ENCODE data around the gene MRGPRX2. TPM values are rescaled to one million over a fixed set of nuclear protein-coding genes. Genes with fewer than 3 reads are reported as not detected.

MRGPRX2 gene
- total and polyA plus RNA-seq, 2 donors (not counting 1 experiment from before 2014, with no cell fraction given): not detected

DNA sequence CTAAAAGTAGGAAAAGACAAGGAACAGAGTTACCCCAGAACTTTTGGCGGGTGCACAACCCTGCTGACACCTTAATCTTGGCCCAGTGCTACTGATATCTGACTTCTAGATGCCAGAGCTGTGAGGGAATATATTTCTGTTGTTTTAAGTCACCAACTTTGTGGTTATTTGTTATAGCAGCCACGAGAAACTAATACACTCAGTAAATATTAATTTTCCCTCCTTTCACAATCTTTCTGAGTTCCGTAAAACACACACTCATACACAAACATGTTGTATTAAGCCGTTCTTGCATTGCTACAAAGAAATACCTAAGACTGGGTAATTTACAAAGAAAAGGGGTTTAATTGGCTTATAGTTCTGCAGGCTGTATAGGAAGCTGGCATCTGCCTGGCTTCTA, 40.4 kb upstream of the MRGPRX2 start:
- Histone ChIP-seq H4K20me1 (ENCODE audit: control insufficient read depth, extremely low read depth, insufficient read depth, low read length) (no peaks in the 10 kb centered on the region), H3K9ac (ENCODE audit: insufficient read depth, low read length) (no peak overlapping the region), H3K4me3 (replicated peaks in 1 of 4; ENCODE audit: control extremely low read depth in 1 of 4, insufficient read depth in 1 of 4, low read depth in 3 of 4, low read length in 4 of 4) (no peak overlapping the region), H3K79me2 (ENCODE audit: control insufficient read depth, insufficient read depth, low read length) (no peaks in the 10 kb centered on the region), H2AFZ (ENCODE audit: low read length) (no peak overlapping the region), H3K4me2 (ENCODE audit: extremely low read depth, insufficient read depth, low read length) (no peak overlapping the region), H3K9me3 (ENCODE audit: control insufficient read depth, insufficient read depth, low read depth, low read length) (no peaks in the 10 kb centered on the region), H3K36me3 (ENCODE audit: control insufficient read depth, insufficient read depth, low read length) (no peaks in the 10 kb centered on the region), H3K27ac (ENCODE audit: insufficient read depth, low read length) (no peak overlapping the region), H3K27me3 (ENCODE audit: control insufficient read depth, insufficient read depth, low read length) (peaks cover 13% of the 10 kb centered on the region), H3K4me1 (ENCODE audit: control insufficient read depth, extremely low read depth, insufficient read depth, low read length) (no peaks in the 10 kb centered on the region)
- no peak for DNase-seq (ENCODE audit: low read depth in 2 of 2)
- TF ChIP-seq, protein P1, sequence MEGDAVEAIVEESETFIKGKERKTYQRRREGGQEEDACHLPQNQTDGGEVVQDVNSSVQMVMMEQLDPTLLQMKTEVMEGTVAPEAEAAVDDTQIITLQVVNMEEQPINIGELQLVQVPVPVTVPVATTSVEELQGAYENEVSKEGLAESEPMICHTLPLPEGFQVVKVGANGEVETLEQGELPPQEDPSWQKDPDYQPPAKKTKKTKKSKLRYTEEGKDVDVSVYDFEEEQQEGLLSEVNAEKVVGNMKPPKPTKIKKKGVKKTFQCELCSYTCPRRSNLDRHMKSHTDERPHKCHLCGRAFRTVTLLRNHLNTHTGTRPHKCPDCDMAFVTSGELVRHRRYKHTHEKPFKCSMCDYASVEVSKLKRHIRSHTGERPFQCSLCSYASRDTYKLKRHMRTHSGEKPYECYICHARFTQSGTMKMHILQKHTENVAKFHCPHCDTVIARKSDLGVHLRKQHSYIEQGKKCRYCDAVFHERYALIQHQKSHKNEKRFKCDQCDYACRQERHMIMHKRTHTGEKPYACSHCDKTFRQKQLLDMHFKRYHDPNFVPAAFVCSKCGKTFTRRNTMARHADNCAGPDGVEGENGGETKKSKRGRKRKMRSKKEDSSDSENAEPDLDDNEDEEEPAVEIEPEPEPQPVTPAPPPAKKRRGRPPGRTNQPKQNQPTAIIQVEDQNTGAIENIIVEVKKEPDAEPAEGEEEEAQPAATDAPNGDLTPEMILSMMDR (conservative IDR thresholded peaks at IDR 0.05 in 1 of 2, IDR thresholded peaks at IDR 0.05 in 1 of 2; ENCODE audit: low read depth in 1 of 2, low read length in 2 of 2): no peak
- TF ChIP-seq EZH2 (IDR thresholded peaks at IDR 0.05; ENCODE audit: low read length, missing control alignments): no peak

DNA sequence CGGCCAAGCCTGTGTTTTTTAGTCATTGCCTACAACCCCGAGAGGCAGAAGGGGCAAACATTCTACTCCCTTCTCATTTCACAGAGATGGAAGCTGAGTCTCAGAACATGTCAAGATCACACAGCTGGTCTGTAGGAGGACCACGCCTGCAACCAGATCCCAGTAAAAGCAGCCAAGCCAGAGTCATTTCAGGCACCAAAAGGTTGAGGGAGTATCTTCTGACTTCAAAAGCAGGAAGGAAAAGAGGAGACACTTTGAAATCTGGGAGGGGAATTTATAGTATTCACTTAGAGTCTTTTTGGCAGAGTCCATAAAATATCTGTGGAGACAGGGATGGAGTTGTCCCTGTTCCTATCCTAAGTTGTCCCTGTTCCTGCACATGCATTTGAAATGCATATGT, 38.6 kb upstream of the MRGPRX2 start:
- Histone ChIP-seq H3K9ac (ENCODE audit: insufficient read depth, low read length) (no peak overlapping the region), H3K9me3 (ENCODE audit: control insufficient read depth, insufficient read depth, low read depth, low read length) (no peaks in the 10 kb centered on the region), H3K27ac (ENCODE audit: insufficient read depth, low read length) (no peak overlapping the region), H3K4me1 (ENCODE audit: control insufficient read depth, extremely low read depth, insufficient read depth, low read length) (no peaks in the 10 kb centered on the region), H3K4me2 (ENCODE audit: extremely low read depth, insufficient read depth, low read length) (no peak overlapping the region), H4K20me1 (ENCODE audit: control insufficient read depth, extremely low read depth, insufficient read depth, low read length) (no peaks in the 10 kb centered on the region), H3K4me3 (replicated peaks in 1 of 4; ENCODE audit: control extremely low read depth in 1 of 4, insufficient read depth in 1 of 4, low read depth in 3 of 4, low read length in 4 of 4) (no peak overlapping the region), H3K79me2 (ENCODE audit: control insufficient read depth, insufficient read depth, low read length) (no peaks in the 10 kb centered on the region), H2AFZ (ENCODE audit: low read length) (no peak overlapping the region), H3K27me3 (ENCODE audit: control insufficient read depth, insufficient read depth, low read length) (peaks cover 2% of the 10 kb centered on the region), H3K36me3 (ENCODE audit: control insufficient read depth, insufficient read depth, low read length) (no peaks in the 10 kb centered on the region)
- TF ChIP-seq, protein P1 (conservative IDR thresholded peaks at IDR 0.05 in 1 of 2, IDR thresholded peaks at IDR 0.05 in 1 of 2; ENCODE audit: low read depth in 1 of 2, low read length in 2 of 2): no peak
- no peak for TF ChIP-seq EZH2 (IDR thresholded peaks at IDR 0.05; ENCODE audit: low read length, missing control alignments)
- no peak for DNase-seq (ENCODE audit: low read depth in 2 of 2)

DNA sequence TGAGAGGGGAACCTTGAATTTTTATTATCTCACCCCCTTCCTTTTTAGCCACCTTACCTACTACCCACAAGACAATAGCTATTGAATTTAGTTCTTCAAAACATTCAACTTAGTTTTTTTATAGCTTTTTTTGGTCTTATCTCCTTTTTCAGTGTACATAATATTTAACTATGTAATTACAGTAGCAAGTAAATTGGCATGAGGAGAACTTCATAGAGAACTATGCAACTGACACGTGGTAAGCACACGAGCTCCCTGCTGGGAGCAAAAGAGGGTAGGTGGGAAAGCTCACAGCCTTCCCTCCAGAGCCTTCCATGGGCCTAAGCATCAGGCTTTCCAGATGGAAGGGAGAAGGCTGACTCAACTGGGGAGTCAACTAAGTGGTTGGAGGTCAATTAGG, 34.3 kb upstream of the MRGPRX2 start:
- Histone ChIP-seq H2AFZ (ENCODE audit: low read length) (no peak overlapping the region), H3K79me2 (ENCODE audit: control insufficient read depth, insufficient read depth, low read length) (no peaks in the 10 kb centered on the region), H3K27me3 (ENCODE audit: control insufficient read depth, insufficient read depth, low read length) (no peaks in the 10 kb centered on the region), H3K9ac (ENCODE audit: insufficient read depth, low read length) (no peak overlapping the region), H3K36me3 (ENCODE audit: control insufficient read depth, insufficient read depth, low read length) (no peaks in the 10 kb centered on the region), H4K20me1 (ENCODE audit: control insufficient read depth, extremely low read depth, insufficient read depth, low read length) (no peaks in the 10 kb centered on the region), H3K9me3 (ENCODE audit: control insufficient read depth, insufficient read depth, low read depth, low read length) (no peaks in the 10 kb centered on the region), H3K27ac (ENCODE audit: insufficient read depth, low read length) (no peak overlapping the region), H3K4me2 (ENCODE audit: extremely low read depth, insufficient read depth, low read length) (no peak overlapping the region), H3K4me3 (replicated peaks in 1 of 4; ENCODE audit: control extremely low read depth in 1 of 4, insufficient read depth in 1 of 4, low read depth in 3 of 4, low read length in 4 of 4) (no peak overlapping the region), H3K4me1 (ENCODE audit: control insufficient read depth, extremely low read depth, insufficient read depth, low read length) (no peaks in the 10 kb centered on the region)
- TF ChIP-seq, protein P1 (conservative IDR thresholded peaks at IDR 0.05 in 1 of 2, IDR thresholded peaks at IDR 0.05 in 1 of 2; ENCODE audit: low read depth in 1 of 2, low read length in 2 of 2): no peak
- no peak for TF ChIP-seq EZH2 (IDR thresholded peaks at IDR 0.05; ENCODE audit: low read length, missing control alignments)
- no peak for DNase-seq (ENCODE audit: low read depth in 2 of 2)
